Ovary (tissue), 9 donors: ENCODE data around the gene APOC3. TPM values are rescaled to one million over a fixed set of nuclear protein-coding genes. Genes with fewer than 3 reads are reported as not detected.
"Not testable (repeated sequence)": the region's sequence is repeated elsewhere in the genome, so short reads cannot be mapped to it uniquely, and the experiment has no call there.

Experiments
- DNase-seq, 5 donors: peaks; one replicate each; pipeline ENCODE4 v3.0.0-alpha.2; 2019 to 2020
- H3K27ac ChIP-seq, 2 donors: fragments of 200-600 bp; one replicate each; pipeline versions ENCODE4 v1.5.1 to v1.8.0; 2019 to 2022
- H3K27me3 ChIP-seq: fragments of 200-600 bp; one replicate; pipeline ENCODE4 v1.8.0; 2022
- H3K36me3 ChIP-seq: fragments of 200-600 bp; sonication (generic); one replicate; pipeline ENCODE4 v1.5.1; 2019
- H3K4me1 ChIP-seq: one replicate; pipeline ENCODE4 v1.8.1; 2013; ENCODE audit warnings: mild to moderate bottlenecking, moderate library complexity; ENCODE audit not compliant: insufficient read depth
- H3K4me3 ChIP-seq: fragments of 200-600 bp; sonication (generic); one replicate; pipeline ENCODE4 v1.5.1; 2017
- H3K9me3 ChIP-seq, 2 donors: fragments of 200-600 bp in 1 of 2; sonication (generic) in 1 of 2; one replicate each; pipeline versions ENCODE4 v1.5.1 to v1.8.1; 2013 to 2019; ENCODE audit warnings: mild to moderate bottlenecking in 1 of 2, moderate library complexity in 1 of 2
- EP300 ChIP-seq: sonication (generic); formaldehyde crosslinking; IDR thresholded peaks from one replicate; pipeline ENCODE4 v1.6.1; 2017; ENCODE audit warnings: antibody characterized with exemption
- POLR2A ChIP-seq: fragments of 450-650 bp; IDR thresholded peaks from one replicate; pipeline ENCODE4 v1.6.1; 2017; ENCODE audit warnings: antibody characterized with exemption, mild to moderate bottlenecking, moderate library complexity
- WGBS, 3 donors: extraction: QIAGEN DNeasy Blood & Tissue Kit in 1 of 3; methylation state at CpG; one replicate each; pipeline versions ENCODE4 v1.1.5 to v1.1.7; 2013 to 2017; 5-methylcytosine and 5-hydroxymethylcytosine counted together
- intact Hi-C, 4 donors: fragments of 100-400 bp; cut with DNase I; formaldehyde crosslinking; loops; one replicate each; pipeline versions ENCODE4 v1.11.0 to v1.15.1; 2022 to 2023
- polyA plus RNA-seq, 2 donors: library from polyadenylated mRNA; stranded (reverse); fragments of 200-250 nt in 1 of 2; fragments of 350-450 nt in 1 of 2; fragmentation: Illumina TruSeq in 1 of 2; extraction: RNeasy Lipid Tissue Mini Kit (QIAGEN cat#74804) in 1 of 2; gene quantifications; one replicate each; pipeline ENCODE4 v1.2.3, GENCODE V29; 2013 to 2014
- total RNA-seq, 7 donors: library from RNA; depleted of rRNA in 2 of 7; stranded (reverse); fragments of >200 nt in 2 of 7; fragmentation: NEBNext Ultra II Directional in 3 of 7; extraction: Animal tissue kit (Norgen Biotek cat#: 25700) in 3 of 7; gene quantifications; one replicate each; pipeline versions ENCODE4 v1.1.0 to v1.2.4, GENCODE V29; 2016 to 2023
- TF ChIP-seq, protein P1 (sequence below), 3 donors: fragments of 450-650 bp in 2 of 3; fragments of 200-600 bp in 1 of 3; IDR thresholded peaks; one replicate each; pipeline versions ENCODE4 v1.5.1 to v1.8.0; 2016 to 2022; ENCODE audit warnings: antibody characterized with exemption in 3 of 3, mild to moderate bottlenecking in 1 of 3
- donor health status: DM: no; HTN: no; CAD: no; lungs with moderate emphysema.
- donor health status: DM: no; HTN: no; CAD: no.
- donor health status: Bipolar disorder and iron deficiency.
- donor health status: DM: yes; HTN: yes; CAD: no.
- donor health status: DM: no; HTN: no; CAD: no.
- donor health status: DM: yes; HTN: yes; CAD: no.

APOC3 gene
- total and polyA plus RNA-seq, 9 donors, result 2.7 to 18.0 (median 4.3) TPM; not detected in 6

DNA sequence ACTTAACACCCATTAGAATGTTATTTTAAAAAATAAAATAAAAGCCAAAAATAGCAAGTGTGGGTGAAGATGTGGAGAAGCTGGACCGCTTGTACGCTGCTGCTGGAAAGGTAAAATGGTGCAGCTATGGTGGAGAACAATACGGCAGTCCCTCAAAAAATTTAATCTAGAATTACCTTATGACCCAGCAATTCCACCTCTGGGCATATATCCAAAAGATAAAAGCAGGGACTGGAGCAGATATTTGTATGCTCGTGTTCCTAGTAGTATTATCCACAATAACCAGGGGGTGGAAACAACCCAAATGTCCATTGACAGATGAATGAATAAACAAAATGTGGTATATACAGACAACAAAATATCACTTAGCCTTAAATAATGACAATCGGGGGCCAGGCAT lies 31.9 kb upstream of the APOC3 start:
- no peak for TF ChIP-seq POLR2A
- TF ChIP-seq, protein P1, sequence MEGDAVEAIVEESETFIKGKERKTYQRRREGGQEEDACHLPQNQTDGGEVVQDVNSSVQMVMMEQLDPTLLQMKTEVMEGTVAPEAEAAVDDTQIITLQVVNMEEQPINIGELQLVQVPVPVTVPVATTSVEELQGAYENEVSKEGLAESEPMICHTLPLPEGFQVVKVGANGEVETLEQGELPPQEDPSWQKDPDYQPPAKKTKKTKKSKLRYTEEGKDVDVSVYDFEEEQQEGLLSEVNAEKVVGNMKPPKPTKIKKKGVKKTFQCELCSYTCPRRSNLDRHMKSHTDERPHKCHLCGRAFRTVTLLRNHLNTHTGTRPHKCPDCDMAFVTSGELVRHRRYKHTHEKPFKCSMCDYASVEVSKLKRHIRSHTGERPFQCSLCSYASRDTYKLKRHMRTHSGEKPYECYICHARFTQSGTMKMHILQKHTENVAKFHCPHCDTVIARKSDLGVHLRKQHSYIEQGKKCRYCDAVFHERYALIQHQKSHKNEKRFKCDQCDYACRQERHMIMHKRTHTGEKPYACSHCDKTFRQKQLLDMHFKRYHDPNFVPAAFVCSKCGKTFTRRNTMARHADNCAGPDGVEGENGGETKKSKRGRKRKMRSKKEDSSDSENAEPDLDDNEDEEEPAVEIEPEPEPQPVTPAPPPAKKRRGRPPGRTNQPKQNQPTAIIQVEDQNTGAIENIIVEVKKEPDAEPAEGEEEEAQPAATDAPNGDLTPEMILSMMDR (IDR thresholded peaks at IDR 0.05), result no peak
- TF ChIP-seq EP300, result no peak
- no peak overlapping the region for H3K27ac ChIP-seq
- no peak overlapping the region for H3K4me3 ChIP-seq
- H3K9me3 ChIP-seq, result no peaks in the 10 kb centered on the region
- no peak for DNase-seq
- intact Hi-C loops, result loop anchor here in 1 of 4 donors (10.0 kb wide), 1 partner anchor 427 kb away; no protein-coding TSS in a partner anchor
- no peaks in the 10 kb centered on the region for H3K4me1 ChIP-seq
- H3K36me3 ChIP-seq, result no peaks in the 10 kb centered on the region
- H3K27me3 ChIP-seq, result no peaks in the 10 kb centered on the region
- 68 to 69% (median 69%) methylated on average over 5 of the region's 5 CpGs for WGBS, 3 donors

DNA sequence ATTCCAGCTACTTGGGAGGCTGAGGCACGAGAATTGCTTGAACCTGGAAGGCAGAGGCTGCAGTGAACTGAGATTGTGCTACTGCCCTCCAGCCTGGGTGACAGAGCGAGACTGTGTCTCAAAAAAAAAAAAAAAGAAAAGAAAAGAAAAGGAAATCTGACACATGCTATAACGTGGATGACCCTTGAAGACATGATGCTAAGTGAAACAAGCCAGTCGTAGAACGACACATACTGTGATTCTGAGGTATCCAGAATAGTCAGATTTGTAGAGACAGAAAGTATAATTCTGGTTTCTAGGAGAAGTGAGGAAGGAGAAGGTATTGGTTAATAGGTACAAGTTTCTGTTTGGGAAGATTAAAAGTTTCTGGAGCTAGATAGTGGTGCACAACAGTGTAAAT lies 31.3 kb upstream of the APOC3 start:
- H3K27me3 ChIP-seq, result no peaks in the 10 kb centered on the region
- H3K4me3 ChIP-seq, result no peak overlapping the region
- TF ChIP-seq POLR2A (no peak), EP300 (no peak)
- TF ChIP-seq, protein P1 (IDR thresholded peaks at IDR 0.05), result no peak
- intact Hi-C loops, result loop anchor here in 1 of 4 donors (10.0 kb wide), 1 partner anchor 426 kb away; no protein-coding TSS in a partner anchor
- WGBS, 3 donors, result 82 to 86% (median 84%) methylated on average over 5 of the region's 5 CpGs
- H3K4me1 ChIP-seq, result no peaks in the 10 kb centered on the region
- H3K27ac ChIP-seq, result no peak overlapping the region
- H3K9me3 ChIP-seq, result no peaks in the 10 kb centered on the region
- no peaks in the 10 kb centered on the region for H3K36me3 ChIP-seq
- no peak for DNase-seq

DNA sequence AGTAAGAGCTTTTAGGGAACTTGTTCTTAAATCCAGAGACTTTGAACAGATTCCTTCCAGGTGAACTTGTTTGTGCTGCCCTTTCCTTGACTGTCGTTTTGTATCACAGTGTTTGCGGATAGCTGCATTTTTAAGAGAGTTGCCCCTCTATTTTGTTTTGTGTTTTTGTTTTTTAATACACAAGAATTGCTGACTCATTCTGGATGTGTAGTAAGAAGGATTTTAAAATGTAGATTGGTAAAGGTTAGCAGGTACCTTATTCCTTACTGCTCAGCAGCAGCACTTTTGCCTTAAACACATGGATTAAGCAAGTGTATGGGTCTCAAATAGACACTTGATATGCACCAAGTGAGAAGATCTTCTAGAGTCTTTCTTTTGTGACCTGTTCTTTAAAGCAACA lies 29.1 kb upstream of the APOC3 start:
- no peak overlapping the region for H3K27ac ChIP-seq
- intact Hi-C loops, result no loop called here
- no peaks in the 10 kb centered on the region for H3K36me3 ChIP-seq
- no peak for DNase-seq
- no peaks in the 10 kb centered on the region for H3K9me3 ChIP-seq
- H3K27me3 ChIP-seq, result no peaks in the 10 kb centered on the region
- WGBS, 3 donors, result 75 to 88% (median 76%) methylated on average over 2 of the region's 2 CpGs
- TF ChIP-seq, protein P1 (IDR thresholded peaks at IDR 0.05), result no peak
- TF ChIP-seq POLR2A (no peak), EP300 (no peak)
- no peak overlapping the region for H3K4me3 ChIP-seq
- H3K4me1 ChIP-seq, result no peaks in the 10 kb centered on the region

DNA sequence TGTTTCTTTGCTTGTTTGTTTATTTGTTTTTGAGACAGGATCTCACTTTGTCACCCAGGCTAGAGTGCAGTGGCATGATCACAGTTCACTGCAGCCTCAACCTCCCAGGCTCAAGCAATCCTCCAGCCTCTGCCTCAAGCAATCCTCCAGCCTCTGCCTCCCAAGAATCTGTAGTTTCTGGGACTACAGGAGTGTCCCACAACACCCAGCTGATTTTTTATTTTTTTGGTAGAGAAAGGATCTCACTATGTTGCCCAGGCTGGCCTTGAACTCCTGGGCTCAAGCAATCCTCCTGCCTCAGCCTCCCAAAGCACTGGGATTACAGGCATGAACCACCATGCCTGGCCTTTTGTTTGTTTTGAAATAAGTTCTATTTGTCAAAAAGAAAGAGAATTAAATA lies 28.0 kb upstream of the APOC3 start:
- not testable (repeated sequence) for DNase-seq, H3K4me1 ChIP-seq

DNA sequence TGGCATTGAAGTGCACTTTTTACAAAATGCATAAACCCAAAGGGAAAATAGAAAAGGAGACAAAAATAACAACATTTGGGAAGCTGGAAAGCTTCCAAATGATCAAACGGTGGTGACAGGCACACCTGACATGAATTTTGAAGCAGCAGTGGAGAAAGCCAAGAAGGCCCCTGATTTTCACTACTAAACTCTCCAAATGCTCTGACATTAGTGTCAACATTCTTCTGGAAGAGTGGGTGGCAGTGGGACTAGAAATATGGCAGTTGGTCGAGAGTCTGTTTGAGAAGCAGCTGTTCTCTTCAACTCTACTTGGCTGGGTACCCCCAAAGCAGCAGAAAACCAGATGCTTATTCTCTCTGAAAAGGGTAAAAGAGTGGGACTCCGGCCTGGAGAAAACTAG lies 25.7 kb upstream of the APOC3 start:
- no peak overlapping the region for H3K27ac ChIP-seq
- intact Hi-C loops, result no loop called here
- WGBS, 3 donors, result 59 to 61% (median 59%) methylated on average over 3 of the region's 3 CpGs

More for the DNA sequence above, 28.0 kb upstream of the APOC3 start:
- H3K4me3 ChIP-seq, H3K36me3 ChIP-seq, intact Hi-C loops, H3K9me3 ChIP-seq, H3K27me3 ChIP-seq, H3K27ac ChIP-seq: not testable (repeated sequence)

More for the DNA sequence above, 25.7 kb upstream of the APOC3 start:
- TF ChIP-seq, protein P1 (IDR thresholded peaks at IDR 0.05), result no peak
- TF ChIP-seq POLR2A (no peak), EP300 (no peak)
- Histone ChIP-seq H3K9me3 (no peaks in the 10 kb centered on the region), H3K4me3 (no peak overlapping the region), H3K4me1 (no peaks in the 10 kb centered on the region), H3K27me3 (no peaks in the 10 kb centered on the region), H3K36me3 (no peaks in the 10 kb centered on the region)
- no peak for DNase-seq
